HCT116 (cell line): Measurements from ENCODE around the gene SEPTIN3. TPM values are rescaled to one million over a fixed set of nuclear protein-coding genes. Genes with fewer than 3 reads are reported as not detected.

Source experiments
- ATAC-seq: fragments of 200-7000 bp; cut with Tn5 transposase; 2 replicates; pipeline ENCODE4 v1.9.1; 2020; ENCODE audit warnings: mild to moderate bottlenecking, moderate library complexity
- BruUV-seq: library from RNA; stranded (reverse); fragments of 400-500 nt; replicated peaks from 2 replicates; lab custom pipeline; 2021; lab: Mats Ljungman, UMichigan
- CTCF ChIA-PET: fragments of 300-600 bp; sonication (Branson Sonifier 250); formaldehyde crosslinking; loops from one replicate; lab custom pipeline; 2021; ENCODE audit warnings: antibody characterized with exemption; lab: Charles Lee
- POLR2A ChIA-PET: fragments of 300-600, 350-600 bp; sonication (Branson Sonifier 250); formaldehyde crosslinking; loops from one replicate; lab custom pipeline; 2021; ENCODE audit warnings: antibody characterized with exemption; lab: Charles Lee
- RAD21 ChIA-PET, 2 experiments: fragments of 300-600 bp; sonication (Branson Sonifier 250); formaldehyde crosslinking; loops; one replicate each; lab custom pipeline; 2023; ENCODE audit warnings: low total read pairs in 2 of 2; ENCODE audit not compliant: uncharacterized antibody in 2 of 2, unreplicated experiment in 2 of 2, low non-redundant PET in 1 of 2; lab: Charles Lee
- DNase-seq: peaks from one replicate; pipeline ENCODE4 v3.0.0-alpha.2; 2010; ENCODE audit warnings: low read depth, low spot score
- H2AFZ ChIP-seq: fragments of 200-600 bp; shearing (Covaris generic), sonication (generic); 2 replicates; pipeline ENCODE4 v1.6.1; 2017; ENCODE audit warnings: low read depth, mixed run types, mixed read lengths, antibody characterized with exemption, low read length; ENCODE audit not compliant: poor library complexity, severe bottlenecking
- H3K27ac ChIP-seq: 2 replicates; pipeline ENCODE4 v1.5.1; 2012; ENCODE audit warnings: low read depth, low read length
- H3K27me3 ChIP-seq: fragments of 200-600 bp; sonication (generic); 2 replicates; pipeline ENCODE4 v1.6.1; 2016; ENCODE audit warnings: mixed run types, low read length, mixed read lengths; ENCODE audit not compliant: insufficient read depth
- H3K36me3 ChIP-seq, 2 experiments: fragments of 200-500 bp in 1 of 2; fragments of 200-600 bp in 1 of 2; sonication (Bioruptor generic) in 1 of 2; sonication (generic) in 1 of 2; 2 replicates each; pipeline versions ENCODE4 v1.5.1 to v1.6.1; 2014 to 2016; ENCODE audit warnings: low read length in 2 of 2, inconsistent platforms in 1 of 2, mixed read lengths in 1 of 2, mixed run types in 1 of 2; ENCODE audit not compliant: insufficient read depth in 2 of 2, control insufficient read depth in 1 of 2
- H3K4me1 ChIP-seq, 2 experiments: fragments of 200-600 bp in 1 of 2; sonication (generic) in 1 of 2; 2 replicates each; pipeline versions ENCODE4 v1.5.1 to v1.6.1; 2012 to 2017; ENCODE audit warnings: low read length in 2 of 2, inconsistent platforms in 1 of 2, mild to moderate bottlenecking in 1 of 2, mixed read lengths in 1 of 2, mixed run types in 1 of 2, moderate library complexity in 1 of 2; ENCODE audit not compliant: insufficient read depth in 2 of 2, control insufficient read depth in 1 of 2
- H3K4me2 ChIP-seq: fragments of 200-600 bp; sonication (generic); 2 replicates; pipeline ENCODE4 v1.6.1; 2017; ENCODE audit warnings: mixed run types, low read length, mixed read lengths
- H3K4me3 ChIP-seq, 2 experiments: fragments of 200-600 bp in 1 of 2; sonication (generic) in 1 of 2; replicated peaks in 1 of 2; 2 replicates each; pipeline ENCODE4 v1.5.1; 2011 to 2016; ENCODE audit warnings: low read length in 2 of 2, control low read depth in 1 of 2, low read depth in 1 of 2, mild to moderate bottlenecking in 1 of 2, mixed read lengths in 1 of 2, mixed run types in 1 of 2
- H3K79me2 ChIP-seq: fragments of 200-600 bp; sonication (generic); 2 replicates; pipeline ENCODE4 v1.6.1; 2017; ENCODE audit warnings: mild to moderate bottlenecking, mixed run types, low read length, moderate library complexity, mixed read lengths; ENCODE audit not compliant: insufficient read depth
- H3K9ac ChIP-seq: fragments of 200-600 bp; sonication (generic); 2 replicates; pipeline ENCODE4 v1.6.1; 2016; ENCODE audit warnings: low read length, mixed read lengths
- H3K9me2 ChIP-seq: fragments of 200-600 bp; sonication (generic), shearing (Covaris generic); 2 replicates; pipeline ENCODE4 v1.6.1; 2017; ENCODE audit warnings: mixed run types, mild to moderate bottlenecking, moderate library complexity; ENCODE audit not compliant: insufficient read depth
- H3K9me3 ChIP-seq, 2 experiments: fragments of 200-500 bp in 1 of 2; fragments of 200-600 bp in 1 of 2; sonication (Bioruptor generic) in 1 of 2; sonication (generic) in 1 of 2; 2 replicates each; pipeline ENCODE4 v1.6.1; 2014 to 2017; ENCODE audit warnings: low read length in 2 of 2, mixed read lengths in 2 of 2, inconsistent platforms in 1 of 2, low read depth in 1 of 2, mild to moderate bottlenecking in 1 of 2, mixed run types in 1 of 2, moderate library complexity in 1 of 2; ENCODE audit not compliant: control insufficient read depth in 1 of 2, insufficient read depth in 1 of 2
- H4K20me1 ChIP-seq: fragments of 200-600 bp; sonication (generic), shearing (Covaris generic); 2 replicates; pipeline ENCODE4 v1.6.1; 2017; ENCODE audit warnings: mixed run types, mild to moderate bottlenecking, moderate library complexity; ENCODE audit not compliant: insufficient read depth
- ATF3 ChIP-seq: IDR thresholded peaks from 2 replicates; pipeline ENCODE4 v1.6.1; 2012
- CEBPB ChIP-seq: IDR thresholded peaks from 2 replicates; pipeline ENCODE4 v1.6.1; 2012; ENCODE audit warnings: low read depth
- CTCF ChIP-seq, 3 experiments: fragments of 200-600 bp in 1 of 3; sonication (generic) in 1 of 3; IDR thresholded peaks in 2 of 3; conservative IDR thresholded peaks in 1 of 3; 2 replicates each; pipeline ENCODE4 v1.5.1; 2012 to 2017; ENCODE audit warnings: low read depth in 2 of 3, low read length in 2 of 3, antibody characterized with exemption in 1 of 3, borderline replicate concordance in 1 of 3, control low read depth in 1 of 3, mild to moderate bottlenecking in 1 of 3, mixed read lengths in 1 of 3, mixed run types in 1 of 3, moderate library complexity in 1 of 3; ENCODE audit not compliant: insufficient read depth in 1 of 3
- ELF1 ChIP-seq: IDR thresholded peaks from 2 replicates; pipeline ENCODE4 v1.6.1; 2012; ENCODE audit warnings: low read depth, borderline replicate concordance
- EZH2phosphoT487 ChIP-seq: fragments of 200-600 bp; IDR thresholded peaks from 2 replicates; pipeline ENCODE4 v1.6.1; 2018; ENCODE audit warnings: antibody characterized with exemption, borderline replicate concordance
- FOSL1 ChIP-seq: IDR thresholded peaks from 2 replicates; pipeline ENCODE4 v1.6.1; 2012; ENCODE audit warnings: low read depth
- MAX ChIP-seq: IDR thresholded peaks from 2 replicates; pipeline ENCODE4 v1.6.1; 2012
- RAD21 ChIP-seq: IDR thresholded peaks from 2 replicates; pipeline ENCODE4 v1.6.1; 2012; ENCODE audit warnings: low read depth, mild to moderate bottlenecking
- REST ChIP-seq: IDR thresholded peaks from 2 replicates; pipeline ENCODE4 v1.6.1; 2012; ENCODE audit warnings: low read depth
- TCF7L2 ChIP-seq: IDR thresholded peaks from 2 replicates; pipeline ENCODE4 v1.7.0; 2011; ENCODE audit warnings: borderline replicate concordance, inconsistent platforms; ENCODE audit not compliant: insufficient read depth, insufficient read length; ENCODE audit errors: extremely low read depth
- YY1 ChIP-seq: IDR thresholded peaks from 2 replicates; pipeline ENCODE4 v1.6.1; 2011; ENCODE audit warnings: low read length, low read depth, moderate library complexity, mild to moderate bottlenecking; ENCODE audit not compliant: insufficient replicate concordance; ENCODE audit errors: extremely low read depth
- ZFX ChIP-seq: fragments of 450-650 bp; IDR thresholded peaks from 2 replicates; pipeline ENCODE4 v1.6.1; 2017
- ZNF274 ChIP-seq: fragments of 200-500 bp; sonication (Bioruptor generic); IDR thresholded peaks from 2 replicates; pipeline ENCODE4 v1.6.1; 2014; ENCODE audit warnings: mild to moderate bottlenecking, low read depth, low read length, inconsistent platforms
- intact Hi-C: fragments of 100-400 bp; cut with micrococcal nuclease; formaldehyde crosslinking; loops from 2 replicates; pipeline ENCODE4 v1.10.0; 2022
- total RNA-seq: library from RNA; stranded (reverse); gene quantifications from one replicate; pipeline ENCODE4 v1.2.1, GENCODE V29; 2021; ENCODE audit not compliant: unreplicated experiment

The SEPTIN3 gene
- total RNA-seq, 1 experiment from 2014 or later: 9.3 TPM

GRCh38 chr22:41931701-41932269 is 37.5 kb upstream of the SEPTIN3 start:
- Histone ChIP-seq H2AFZ (no peak overlapping the region), H3K9me3 (no peaks in the 10 kb centered on the region), H4K20me1 (no peaks in the 10 kb centered on the region), H3K27ac (no peak overlapping the region), H3K9me2 (no peaks in the 10 kb centered on the region), H3K36me3 (peaks cover 0 to 7% of the 10 kb centered on the region in 2 experiments; a peak in 2 of 4 replicates), H3K27me3 (no peaks in the 10 kb centered on the region), H3K79me2 (no peaks in the 10 kb centered on the region), H3K4me3 (no peak overlapping the region), H3K4me1 (no peaks in the 10 kb centered on the region), H3K4me2 (no peak overlapping the region), H3K9ac (no peak overlapping the region)
- TF ChIP-seq EZH2phosphoT487: no peak
- no peak for TF ChIP-seq ZFX
- no peak for TF ChIP-seq YY1
- no peak for TF ChIP-seq CEBPB
- no peak for TF ChIP-seq CTCF (IDR thresholded peaks at IDR 0.05 in 2 of 3, conservative IDR thresholded peaks at IDR 0.05 in 1 of 3; ENCODE audit: borderline replicate concordance in 1 of 3, insufficient read depth in 1 of 3, low read depth in 2 of 3, low read length in 2 of 3)
- TF ChIP-seq ATF3: no peak
- DNase-seq (no peak), ATAC-seq (no peak)
- ChIA-PET RAD21 (no interaction called here), POLR2A (no interaction called here), CTCF (interaction anchor here (1.7 kb wide), 1 partner anchor 235 kb away, joined by 4 read pairs; no protein-coding TSS in a partner anchor)
- intact Hi-C loops: no loop called here
- BruUV-seq: no TSS peak

- POLR2A ChIA-PET: no interaction called here
- TF ChIP-seq EZH2phosphoT487: no peak
- no peak for TF ChIP-seq FOSL1
- no peak for TF ChIP-seq ATF3
- TF ChIP-seq ZNF274: no peak
- no peak for TF ChIP-seq TCF7L2
- no peak for TF ChIP-seq RAD21
- no peak for TF ChIP-seq REST
- TF ChIP-seq ELF1: no peak
- TF ChIP-seq ZFX: no peak
- no peak for TF ChIP-seq MAX
These were observed 36.9 kb upstream of the SEPTIN3 start for GRCh38 chr22:41932353-41932752.

More at GRCh38 chr22:41932353-41932752, 36.9 kb upstream of the SEPTIN3 start:
- Histone ChIP-seq H3K9me3 (no peaks in the 10 kb centered on the region), H4K20me1 (no peaks in the 10 kb centered on the region), H3K79me2 (no peaks in the 10 kb centered on the region), H3K4me1 (no peaks in the 10 kb centered on the region), H3K27me3 (no peaks in the 10 kb centered on the region), H3K9ac (no peak overlapping the region), H3K36me3 (peaks cover 0 to 11% of the 10 kb centered on the region in 2 experiments; a peak in 2 of 4 replicates), H3K4me2 (no peak overlapping the region), H3K9me2 (no peaks in the 10 kb centered on the region), H3K4me3 (no peak overlapping the region), H2AFZ (no peak overlapping the region), H3K27ac (no peak overlapping the region)
- RAD21 ChIA-PET: no interaction called here
- BruUV-seq: no TSS peak
- intact Hi-C loops: no loop called here
- DNase-seq (no peak), ATAC-seq (no peak)
- CTCF ChIA-PET: interaction anchor here (1.7 kb wide), 1 partner anchor 235 kb away, joined by 4 read pairs; no protein-coding TSS in a partner anchor
